Left ventricle myocardium inferior (tissue), 1 donor: Measurements from ENCODE around the gene NPAS2. TPM values are rescaled to one million over a fixed set of nuclear protein-coding genes. Genes with fewer than 3 reads are reported as not detected.

Source experiments
- DNase-seq: peaks from one replicate; pipeline ENCODE4 v3.0.0-alpha.2; 2020
- H3K27ac ChIP-seq: fragments of 200-600 bp; replicated peaks from 2 replicates; pipeline ENCODE4 v1.8.0; 2021
- H3K27me3 ChIP-seq: fragments of 200-600 bp; 2 replicates; pipeline ENCODE4 v1.8.0; 2021; ENCODE audit warnings: low read depth
- H3K36me3 ChIP-seq: fragments of 200-600 bp; 2 replicates; pipeline ENCODE4 v1.8.0; 2021
- H3K4me1 ChIP-seq: fragments of 200-600 bp; 2 replicates; pipeline ENCODE4 v1.8.0; 2021
- H3K4me3 ChIP-seq: fragments of 200-600 bp; 2 replicates; pipeline ENCODE4 v1.8.0; 2021; ENCODE audit warnings: mild to moderate bottlenecking, moderate library complexity
- H3K9me3 ChIP-seq: fragments of 200-600 bp; replicated peaks from 2 replicates; pipeline ENCODE4 v1.8.0; 2021
- CTCF ChIP-seq: fragments of 200-600 bp; IDR thresholded peaks from 2 replicates; pipeline ENCODE4 v1.8.0; 2021; ENCODE audit warnings: antibody characterized with exemption, mild to moderate bottlenecking, borderline replicate concordance
- intact Hi-C: fragments of 100-400 bp; cut with micrococcal nuclease; formaldehyde crosslinking; loops from one replicate; pipeline ENCODE4 v1.11.0; 2022
- total RNA-seq: library from RNA; stranded (reverse); fragmentation: NEBNext Ultra II Directional; extraction: Animal tissue kit (Norgen Biotek cat#: 25700); gene quantifications from one replicate; pipeline ENCODE4 v1.2.1, GENCODE V29; 2021
- donor health status: DM: no; HTN: yes; CAD: no; lungs with severe emphysema.

NPAS2 gene
- total RNA-seq, 1 donor from 2014 or later: 51.0 TPM

GRCh38 chr2:100889286-100889685, 69.3 kb downstream of the NPAS2 start:
- intact Hi-C loops: no loop called here
- DNase-seq: no peak
- peaks cover 84% of the 10 kb centered on the region for H3K4me1 ChIP-seq
- TF ChIP-seq CTCF: no peak
- no peaks in the 10 kb centered on the region for H3K36me3 ChIP-seq
- H3K27ac ChIP-seq: no peak overlapping the region
- H3K9me3 ChIP-seq: no peaks in the 10 kb centered on the region
- H3K4me3 ChIP-seq: no peak overlapping the region
- no peaks in the 10 kb centered on the region for H3K27me3 ChIP-seq

GRCh38 chr2:100891906-100892642, 72.1 kb downstream of the NPAS2 start:
- Histone ChIP-seq H3K4me3 (no peak overlapping the region), H3K9me3 (no peaks in the 10 kb centered on the region), H3K27ac (peak overlapping the region; percentile 79), H3K27me3 (no peaks in the 10 kb centered on the region), H3K4me1 (peaks cover 90% of the 10 kb centered on the region), H3K36me3 (no peaks in the 10 kb centered on the region)
- DNase-seq: peak; percentile 39
- intact Hi-C loops: no loop called here
- TF ChIP-seq CTCF: no peak

- no peaks in the 10 kb centered on the region for H3K9me3 ChIP-seq
- DNase-seq: no peak
- intact Hi-C loops: no loop called here
- no peaks in the 10 kb centered on the region for H3K27me3 ChIP-seq
- peak overlapping the region; percentile 79 for H3K27ac ChIP-seq
- H3K4me1 ChIP-seq: peaks cover 89% of the 10 kb centered on the region
- no peaks in the 10 kb centered on the region for H3K36me3 ChIP-seq
- H3K4me3 ChIP-seq: no peak overlapping the region
- no peak for TF ChIP-seq CTCF
Measured at GRCh38 chr2:100893392-100894104, 73.6 kb downstream of the NPAS2 start.

GRCh38 chr2:100894105-100894795, 74.3 kb downstream of the NPAS2 start:
- DNase-seq: no peak
- Histone ChIP-seq H3K27me3 (no peaks in the 10 kb centered on the region), H3K4me1 (peaks cover 86% of the 10 kb centered on the region), H3K27ac (peak overlapping the region; percentile 79), H3K4me3 (no peak overlapping the region), H3K36me3 (no peaks in the 10 kb centered on the region), H3K9me3 (no peaks in the 10 kb centered on the region)
- TF ChIP-seq CTCF: no peak
- intact Hi-C loops: no loop called here

GRCh38 chr2:100894796-100895156, 74.8 kb downstream of the NPAS2 start:
- Histone ChIP-seq H3K9me3 (peaks cover 2% of the 10 kb centered on the region), H3K36me3 (no peaks in the 10 kb centered on the region), H3K27ac (peak overlapping the region; percentile 79), H3K27me3 (no peaks in the 10 kb centered on the region), H3K4me3 (no peak overlapping the region), H3K4me1 (peaks cover 81% of the 10 kb centered on the region)
- intact Hi-C loops: no loop called here
- no peak for TF ChIP-seq CTCF
- DNase-seq: no peak
